Retinal pigment epithelial cell (primary cell): ENCODE data around the gene SORCS2.

Experiments used
- DNase-seq: peaks from one replicate; pipeline ENCODE4 v3.0.0-alpha.2; 2010; ENCODE audit warnings: low read depth
- H3K4me3 ChIP-seq: 2 replicates; pipeline ENCODE4 v1.5.1; 2011; ENCODE audit warnings: mild to moderate bottlenecking, low read length, control low read depth, moderate library complexity
- CTCF ChIP-seq: conservative IDR thresholded peaks from 2 replicates; pipeline ENCODE4 v1.5.1; 2011; ENCODE audit warnings: low read depth, low read length, control low read depth, inconsistent platforms

The SORCS2 gene

GRCh38 chr4:7238300-7238960, 46.1 kb downstream of the SORCS2 start:
- DNase-seq: no peak
- peak; percentile 18 for TF ChIP-seq CTCF
- no peak overlapping the region for H3K4me3 ChIP-seq

GRCh38 chr4:7239101-7239820, 46.9 kb downstream of the SORCS2 start:
- no peak for TF ChIP-seq CTCF
- no peak for DNase-seq
- H3K4me3 ChIP-seq: no peak overlapping the region

- no peak overlapping the region for H3K4me3 ChIP-seq
- no peak for DNase-seq
- TF ChIP-seq CTCF: no peak
Observed at GRCh38 chr4:7239844-7240243, 47.5 kb downstream of the SORCS2 start.

GRCh38 chr4:7240306-7240705, 48.0 kb downstream of the SORCS2 start:
- DNase-seq: no peak
- no peak overlapping the region for H3K4me3 ChIP-seq
- TF ChIP-seq CTCF: peak; percentile 28

GRCh38 chr4:7241597-7242125, 49.3 kb downstream of the SORCS2 start:
- H3K4me3 ChIP-seq: no peak overlapping the region
- DNase-seq: no peak
- no peak for TF ChIP-seq CTCF

GRCh38 chr4:7242766-7243165, 50.4 kb downstream of the SORCS2 start:
- TF ChIP-seq CTCF: no peak
- DNase-seq: no peak
- H3K4me3 ChIP-seq: no peak overlapping the region
